ENCODE data around the gene TBC1D8. TPM values are rescaled to one million over a fixed set of nuclear protein-coding genes. Genes with fewer than 3 reads are reported as not detected.

TBC1D8 gene
- total RNA-seq, 1 experiment from 2014 or later = 0.97 TPM

DNA sequence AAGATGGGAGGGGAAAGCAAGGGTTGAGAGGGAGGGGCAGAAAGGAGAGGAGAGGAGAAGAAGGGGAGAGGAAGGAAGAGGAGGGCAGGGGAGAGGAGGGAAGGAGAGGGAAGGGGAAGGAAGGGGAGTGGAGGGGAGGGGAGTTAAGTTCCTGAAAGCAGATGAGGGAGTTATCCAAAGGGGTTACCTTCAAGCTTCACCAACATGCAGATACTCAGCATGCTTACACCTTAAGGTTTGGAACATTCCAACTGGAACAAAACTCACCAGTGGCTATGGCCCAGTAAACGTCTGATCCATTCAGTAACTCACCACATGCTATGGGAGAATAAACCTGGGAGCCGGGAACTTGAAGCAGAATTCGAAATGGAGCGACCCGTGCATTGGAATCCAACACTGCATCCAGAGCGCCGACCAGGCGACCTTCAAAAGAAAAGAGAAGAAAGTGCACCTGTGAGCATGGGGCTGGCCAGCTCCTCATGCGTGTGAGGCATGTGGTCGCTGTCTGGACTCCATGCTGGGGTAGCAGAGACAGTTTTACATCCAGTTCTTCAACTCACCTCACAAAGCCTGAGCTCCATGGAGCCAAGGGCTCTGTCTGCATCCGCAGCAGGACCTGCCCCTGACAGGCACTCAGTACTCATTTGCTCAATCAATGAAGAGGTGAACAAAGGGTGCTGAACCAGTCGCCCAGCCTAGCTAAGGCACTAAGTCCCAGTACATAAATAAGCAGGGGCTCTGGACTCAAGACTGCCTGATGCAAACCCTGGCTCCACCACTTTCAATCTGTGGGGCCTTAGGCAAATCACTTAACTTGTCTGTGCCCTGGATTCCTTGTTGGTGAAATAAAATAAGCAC is 61.0 kb downstream of the TBC1D8 start:
- DNase-seq = no peak
- no peaks in the 10 kb centered on the region for H3K9me3 ChIP-seq (ENCODE audit: low read length)
- no peaks in the 10 kb centered on the region for H3K79me2 ChIP-seq (ENCODE audit: low read length)
- H3K9ac ChIP-seq (ENCODE audit: low read length) = no peak overlapping the region
- no peak overlapping the region for H3K4me3 ChIP-seq (ENCODE audit: low read length)
- H2AFZ ChIP-seq (ENCODE audit: low read length) = no peak overlapping the region
- H3K9me2 ChIP-seq (replicated peaks; ENCODE audit: insufficient read depth, low read length) = no peaks in the 10 kb centered on the region
- H3K36me3 ChIP-seq (ENCODE audit: insufficient read depth, low read length) = no peaks in the 10 kb centered on the region
- no peaks in the 10 kb centered on the region for H4K20me1 ChIP-seq (ENCODE audit: insufficient read depth, low read depth, low read length)
- H3K27me3 ChIP-seq (ENCODE audit: low read length) = no peaks in the 10 kb centered on the region
- H3K27ac ChIP-seq (ENCODE audit: low read length) = no peak overlapping the region
- no peaks in the 10 kb centered on the region for H3K4me1 ChIP-seq (ENCODE audit: low read length)
- no peak overlapping the region for H3K4me2 ChIP-seq (ENCODE audit: low read depth, low read length, poor library complexity, severe bottlenecking)

DNA sequence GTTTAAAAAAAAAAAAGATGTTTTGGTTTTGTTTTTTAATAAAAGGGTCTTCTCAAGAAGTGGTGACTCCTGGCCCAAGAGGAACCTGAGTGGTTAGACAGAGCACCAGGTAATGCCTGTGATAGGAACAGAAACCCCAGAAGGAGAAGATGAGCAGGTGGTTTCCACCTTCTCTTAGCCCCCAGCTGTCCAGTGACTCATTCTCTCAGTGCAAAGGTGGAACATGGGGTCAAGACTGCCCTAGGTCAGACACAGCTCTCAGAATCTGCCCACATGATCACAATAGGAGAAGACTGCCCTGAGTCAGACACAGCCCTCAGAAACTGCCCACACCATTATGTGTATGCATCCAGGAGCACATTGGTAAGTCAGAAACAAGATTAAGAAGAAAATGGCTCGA is 61.8 kb downstream of the TBC1D8 start:
- no peak overlapping the region for H3K27ac ChIP-seq (ENCODE audit: low read length)
- H3K9ac ChIP-seq (ENCODE audit: low read length) = no peak overlapping the region
- H3K4me3 ChIP-seq (ENCODE audit: low read length) = no peak overlapping the region
- H4K20me1 ChIP-seq (ENCODE audit: insufficient read depth, low read depth, low read length) = no peaks in the 10 kb centered on the region
- no peaks in the 10 kb centered on the region for H3K4me1 ChIP-seq (ENCODE audit: low read length)
- H3K79me2 ChIP-seq (ENCODE audit: low read length) = no peaks in the 10 kb centered on the region
- H3K9me2 ChIP-seq (replicated peaks; ENCODE audit: insufficient read depth, low read length) = no peaks in the 10 kb centered on the region
- DNase-seq = no peak
- no peaks in the 10 kb centered on the region for H3K27me3 ChIP-seq (ENCODE audit: low read length)
- H3K4me2 ChIP-seq (ENCODE audit: low read depth, low read length, poor library complexity, severe bottlenecking) = no peak overlapping the region
- no peaks in the 10 kb centered on the region for H3K9me3 ChIP-seq (ENCODE audit: low read length)
- H2AFZ ChIP-seq (ENCODE audit: low read length) = no peak overlapping the region
- no peaks in the 10 kb centered on the region for H3K36me3 ChIP-seq (ENCODE audit: insufficient read depth, low read length)

DNA sequence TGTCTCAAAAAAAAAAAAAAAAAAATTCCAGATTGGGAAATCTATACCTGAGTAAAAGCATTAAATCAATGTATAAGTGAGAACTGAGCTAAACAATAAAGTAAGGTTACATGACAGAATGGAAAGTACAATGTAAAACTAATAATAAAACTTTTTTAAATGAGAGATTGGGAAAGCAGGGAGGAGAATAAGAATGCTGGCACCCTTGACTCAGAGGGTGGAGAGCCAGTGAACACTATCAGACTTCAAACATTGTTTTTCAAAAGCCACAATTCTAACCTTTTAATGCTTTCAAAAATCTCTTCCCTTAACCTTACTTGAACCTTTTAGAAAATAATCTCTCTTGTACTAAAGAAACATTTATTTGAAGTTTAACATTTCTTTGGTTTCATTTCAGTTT is 63.5 kb downstream of the TBC1D8 start:
- Histone ChIP-seq H3K4me2 (ENCODE audit: low read depth, low read length, poor library complexity, severe bottlenecking) (no peak overlapping the region), H4K20me1 (ENCODE audit: insufficient read depth, low read depth, low read length) (no peaks in the 10 kb centered on the region)

DNA sequence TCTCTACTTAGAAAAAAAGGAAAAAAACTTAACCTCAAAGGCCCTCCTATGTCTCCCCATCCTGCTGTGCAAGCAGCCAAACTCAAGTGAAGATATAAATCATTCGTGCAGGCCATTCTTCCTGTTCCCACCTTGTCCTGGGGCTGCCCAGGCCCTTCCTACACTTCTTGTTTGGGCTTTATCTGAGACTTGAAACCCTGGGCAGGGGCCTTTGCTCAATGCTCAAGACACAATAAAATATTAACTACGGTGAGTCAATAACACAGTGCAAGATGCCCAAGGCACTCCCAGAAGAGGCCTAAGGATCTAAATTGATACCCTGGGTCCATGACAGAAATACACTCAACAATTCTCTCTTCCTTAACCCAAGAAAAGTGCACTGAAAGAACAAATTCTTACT is 67.6 kb downstream of the TBC1D8 start:
- no peaks in the 10 kb centered on the region for H3K9me2 ChIP-seq (replicated peaks; ENCODE audit: insufficient read depth, low read length)
- H3K36me3 ChIP-seq (ENCODE audit: insufficient read depth, low read length) = no peaks in the 10 kb centered on the region
- H3K4me1 ChIP-seq (ENCODE audit: low read length) = no peaks in the 10 kb centered on the region
- H4K20me1 ChIP-seq (ENCODE audit: insufficient read depth, low read depth, low read length) = no peaks in the 10 kb centered on the region
- no peak overlapping the region for H3K27ac ChIP-seq (ENCODE audit: low read length)
- no peak overlapping the region for H3K9ac ChIP-seq (ENCODE audit: low read length)
- no peak overlapping the region for H2AFZ ChIP-seq (ENCODE audit: low read length)
- no peaks in the 10 kb centered on the region for H3K79me2 ChIP-seq (ENCODE audit: low read length)
- DNase-seq = no peak
- no peaks in the 10 kb centered on the region for H3K27me3 ChIP-seq (ENCODE audit: low read length)
- H3K4me2 ChIP-seq (ENCODE audit: low read depth, low read length, poor library complexity, severe bottlenecking) = no peak overlapping the region
- H3K4me3 ChIP-seq (ENCODE audit: low read length) = no peak overlapping the region
- no peaks in the 10 kb centered on the region for H3K9me3 ChIP-seq (ENCODE audit: low read length)

More for the DNA sequence above, 63.5 kb downstream of the TBC1D8 start:
- Histone ChIP-seq H3K9me2 (replicated peaks; ENCODE audit: insufficient read depth, low read length) (no peaks in the 10 kb centered on the region), H3K4me3 (ENCODE audit: low read length) (no peak overlapping the region), H3K27ac (ENCODE audit: low read length) (no peak overlapping the region), H3K4me1 (ENCODE audit: low read length) (no peaks in the 10 kb centered on the region), H3K9me3 (ENCODE audit: low read length) (no peaks in the 10 kb centered on the region), H3K27me3 (ENCODE audit: low read length) (no peaks in the 10 kb centered on the region), H3K9ac (ENCODE audit: low read length) (no peak overlapping the region), H3K36me3 (ENCODE audit: insufficient read depth, low read length) (no peaks in the 10 kb centered on the region), H3K79me2 (ENCODE audit: low read length) (no peaks in the 10 kb centered on the region), H2AFZ (ENCODE audit: low read length) (no peak overlapping the region)
- DNase-seq = no peak

DNA sequence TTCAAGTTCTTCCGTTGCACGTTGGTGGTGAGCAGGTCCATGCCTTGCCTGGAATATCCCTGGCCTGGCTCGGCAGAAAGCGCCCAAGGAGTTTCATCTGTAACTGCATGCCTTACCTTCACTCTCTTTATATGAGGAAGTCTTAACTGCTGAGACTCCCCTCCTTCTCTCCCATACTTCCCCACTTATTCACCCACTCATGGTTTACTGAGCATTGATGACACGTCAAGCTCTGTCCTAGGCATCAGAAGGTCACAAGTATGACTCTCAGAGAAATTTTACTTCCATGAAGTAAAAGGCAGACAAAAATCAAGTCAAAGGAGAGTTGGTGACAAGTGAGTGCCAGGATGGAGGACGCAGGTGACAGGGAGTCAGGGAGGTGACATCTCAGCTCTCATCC is 68.2 kb downstream of the TBC1D8 start:
- Histone ChIP-seq H4K20me1 (ENCODE audit: insufficient read depth, low read depth, low read length) (no peaks in the 10 kb centered on the region), H3K27ac (ENCODE audit: low read length) (no peak overlapping the region), H3K9me3 (ENCODE audit: low read length) (no peaks in the 10 kb centered on the region), H3K79me2 (ENCODE audit: low read length) (no peaks in the 10 kb centered on the region), H3K9ac (ENCODE audit: low read length) (no peak overlapping the region), H3K9me2 (replicated peaks; ENCODE audit: insufficient read depth, low read length) (no peaks in the 10 kb centered on the region), H3K36me3 (ENCODE audit: insufficient read depth, low read length) (no peaks in the 10 kb centered on the region), H3K4me3 (ENCODE audit: low read length) (no peak overlapping the region), H2AFZ (ENCODE audit: low read length) (no peak overlapping the region), H3K4me1 (ENCODE audit: low read length) (no peaks in the 10 kb centered on the region), H3K27me3 (ENCODE audit: low read length) (no peaks in the 10 kb centered on the region), H3K4me2 (ENCODE audit: low read depth, low read length, poor library complexity, severe bottlenecking) (no peak overlapping the region)
- DNase-seq = no peak

DNA sequence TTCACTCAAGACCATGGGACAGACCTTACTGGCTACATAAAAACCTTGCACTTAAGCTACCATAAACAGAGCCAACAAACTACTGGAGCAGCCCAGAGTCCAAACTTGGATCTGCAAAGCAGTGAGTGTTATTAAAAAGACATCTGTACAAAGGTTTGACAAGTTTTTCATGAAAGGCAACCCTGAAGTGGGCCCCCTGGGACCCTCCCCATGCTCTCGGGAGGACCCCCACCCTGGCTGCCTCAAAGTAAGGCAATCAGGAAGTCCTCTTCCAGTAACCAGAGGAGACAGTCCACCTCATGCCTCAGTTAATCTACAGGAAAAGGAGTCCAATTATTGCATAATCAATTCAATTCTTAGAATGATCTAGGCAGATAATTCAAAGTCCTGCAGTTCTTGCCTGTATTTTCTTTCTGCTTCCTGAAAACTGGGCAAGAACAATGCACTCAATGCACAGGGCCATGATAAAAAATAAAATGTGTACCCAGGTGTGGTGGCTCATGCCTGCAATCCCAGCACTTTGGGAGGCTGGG is 69.7 kb downstream of the TBC1D8 start:
- no peaks in the 10 kb centered on the region for H4K20me1 ChIP-seq (ENCODE audit: insufficient read depth, low read depth, low read length)

DNA sequence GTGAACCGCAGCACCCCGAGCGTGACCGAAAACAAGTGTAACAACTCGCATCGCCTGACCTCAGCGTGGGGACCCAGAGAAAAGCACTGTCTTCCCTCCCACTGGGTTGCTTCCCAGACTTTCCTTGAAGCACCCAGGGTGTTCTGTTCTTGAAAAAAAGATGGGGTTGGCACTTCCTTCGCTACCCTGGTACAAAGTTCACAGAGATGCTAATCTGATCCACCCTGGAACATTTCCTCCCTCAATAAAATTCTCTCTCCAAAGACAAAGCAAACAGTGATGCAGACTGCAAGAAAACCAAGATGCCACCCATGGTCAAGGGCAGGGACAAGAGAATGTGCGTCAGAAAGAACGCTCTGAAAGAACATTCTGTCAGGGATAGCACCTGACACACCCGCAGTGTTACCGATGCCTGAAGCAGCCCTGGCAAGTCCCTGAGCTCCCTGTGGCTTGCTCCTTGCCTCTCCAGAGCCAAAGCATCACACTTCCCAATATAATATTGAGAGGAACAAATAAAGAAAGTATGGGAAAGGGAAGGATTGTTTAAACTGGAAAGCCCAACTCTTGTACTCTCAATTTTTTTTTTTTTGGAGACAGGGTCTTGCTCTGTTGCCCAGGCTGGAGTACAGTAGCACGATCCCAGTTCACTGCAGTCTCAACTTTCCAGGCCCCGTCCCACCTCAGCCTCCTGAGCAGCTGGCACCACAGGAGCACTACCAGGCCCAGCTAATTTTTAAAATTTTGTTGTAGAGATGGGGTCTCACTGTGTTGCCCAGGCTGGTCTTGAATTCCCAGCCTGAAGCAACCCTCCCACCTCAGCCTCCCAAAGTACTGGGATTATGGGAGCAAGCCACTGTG is 70.7 kb downstream of the TBC1D8 start:
- Histone ChIP-seq H2AFZ (ENCODE audit: low read length) (no peak overlapping the region), H3K79me2 (ENCODE audit: low read length) (no peaks in the 10 kb centered on the region), H3K27me3 (ENCODE audit: low read length) (no peaks in the 10 kb centered on the region), H3K4me3 (ENCODE audit: low read length) (no peak overlapping the region), H3K27ac (ENCODE audit: low read length) (no peak overlapping the region), H3K4me1 (ENCODE audit: low read length) (no peaks in the 10 kb centered on the region), H3K9ac (ENCODE audit: low read length) (no peak overlapping the region), H3K9me2 (replicated peaks; ENCODE audit: insufficient read depth, low read length) (no peaks in the 10 kb centered on the region), H3K4me2 (ENCODE audit: low read depth, low read length, poor library complexity, severe bottlenecking) (no peak overlapping the region), H3K36me3 (ENCODE audit: insufficient read depth, low read length) (no peaks in the 10 kb centered on the region), H4K20me1 (ENCODE audit: insufficient read depth, low read depth, low read length) (no peaks in the 10 kb centered on the region), H3K9me3 (ENCODE audit: low read length) (no peaks in the 10 kb centered on the region)
- DNase-seq = no peak

More for the DNA sequence above, 69.7 kb downstream of the TBC1D8 start:
- H3K27ac ChIP-seq (ENCODE audit: low read length) = no peak overlapping the region
- no peak overlapping the region for H2AFZ ChIP-seq (ENCODE audit: low read length)
- no peak overlapping the region for H3K4me3 ChIP-seq (ENCODE audit: low read length)
- no peak for DNase-seq
- H3K9ac ChIP-seq (ENCODE audit: low read length) = no peak overlapping the region
- no peaks in the 10 kb centered on the region for H3K9me3 ChIP-seq (ENCODE audit: low read length)
- H3K36me3 ChIP-seq (ENCODE audit: insufficient read depth, low read length) = no peaks in the 10 kb centered on the region
- no peaks in the 10 kb centered on the region for H3K4me1 ChIP-seq (ENCODE audit: low read length)
- no peaks in the 10 kb centered on the region for H3K27me3 ChIP-seq (ENCODE audit: low read length)
- H3K9me2 ChIP-seq (replicated peaks; ENCODE audit: insufficient read depth, low read length) = no peaks in the 10 kb centered on the region
- H3K4me2 ChIP-seq (ENCODE audit: low read depth, low read length, poor library complexity, severe bottlenecking) = no peak overlapping the region
- no peaks in the 10 kb centered on the region for H3K79me2 ChIP-seq (ENCODE audit: low read length)

DNA sequence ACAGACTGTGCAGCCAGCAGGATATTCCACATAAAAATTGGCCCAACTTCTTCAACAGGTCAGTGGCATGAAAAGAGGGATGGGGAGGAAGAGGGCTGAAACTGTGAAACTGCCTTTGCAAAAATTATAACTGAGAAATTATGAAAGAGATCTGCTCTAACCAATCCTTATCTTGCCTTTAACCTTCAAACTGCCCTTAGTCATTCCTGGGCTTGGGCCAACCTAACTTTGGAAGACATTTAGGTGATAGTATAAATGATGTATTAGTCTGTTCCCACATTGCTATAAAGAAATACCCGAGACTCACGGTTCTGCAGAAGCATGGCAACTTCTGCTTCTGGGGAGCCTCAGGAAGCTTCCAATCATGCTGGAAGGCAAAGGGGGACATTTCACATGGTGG is 74.6 kb downstream of the TBC1D8 start:
- H3K36me3 ChIP-seq (ENCODE audit: insufficient read depth, low read length) = no peaks in the 10 kb centered on the region
- DNase-seq = no peak
- no peaks in the 10 kb centered on the region for H3K27me3 ChIP-seq (ENCODE audit: low read length)
- no peaks in the 10 kb centered on the region for H3K79me2 ChIP-seq (ENCODE audit: low read length)
- no peaks in the 10 kb centered on the region for H3K9me2 ChIP-seq (replicated peaks; ENCODE audit: insufficient read depth, low read length)
- no peak overlapping the region for H2AFZ ChIP-seq (ENCODE audit: low read length)
- no peak overlapping the region for H3K9ac ChIP-seq (ENCODE audit: low read length)
- H3K27ac ChIP-seq (ENCODE audit: low read length) = no peak overlapping the region
- H4K20me1 ChIP-seq (ENCODE audit: insufficient read depth, low read depth, low read length) = no peaks in the 10 kb centered on the region
- no peaks in the 10 kb centered on the region for H3K4me1 ChIP-seq (ENCODE audit: low read length)
- H3K9me3 ChIP-seq (ENCODE audit: low read length) = no peaks in the 10 kb centered on the region
- no peak overlapping the region for H3K4me3 ChIP-seq (ENCODE audit: low read length)
- H3K4me2 ChIP-seq (ENCODE audit: low read depth, low read length, poor library complexity, severe bottlenecking) = no peak overlapping the region

All from Karpas-422 (cell line).